GM20000 (cell line): Measurements from ENCODE around the gene LOC101059915.

Experiments
- DNase-seq: peaks from one replicate; pipeline ENCODE4 v3.0.0; 2012; ENCODE audit warnings: low spot score
- TF ChIP-seq, protein P1 (sequence below): IDR thresholded peaks from 2 replicates; pipeline ENCODE4 v1.5.1; 2012; ENCODE audit warnings: mild to moderate bottlenecking, control low read depth; ENCODE audit errors: extremely low read depth, missing control alignments

LOC101059915 gene

DNA sequence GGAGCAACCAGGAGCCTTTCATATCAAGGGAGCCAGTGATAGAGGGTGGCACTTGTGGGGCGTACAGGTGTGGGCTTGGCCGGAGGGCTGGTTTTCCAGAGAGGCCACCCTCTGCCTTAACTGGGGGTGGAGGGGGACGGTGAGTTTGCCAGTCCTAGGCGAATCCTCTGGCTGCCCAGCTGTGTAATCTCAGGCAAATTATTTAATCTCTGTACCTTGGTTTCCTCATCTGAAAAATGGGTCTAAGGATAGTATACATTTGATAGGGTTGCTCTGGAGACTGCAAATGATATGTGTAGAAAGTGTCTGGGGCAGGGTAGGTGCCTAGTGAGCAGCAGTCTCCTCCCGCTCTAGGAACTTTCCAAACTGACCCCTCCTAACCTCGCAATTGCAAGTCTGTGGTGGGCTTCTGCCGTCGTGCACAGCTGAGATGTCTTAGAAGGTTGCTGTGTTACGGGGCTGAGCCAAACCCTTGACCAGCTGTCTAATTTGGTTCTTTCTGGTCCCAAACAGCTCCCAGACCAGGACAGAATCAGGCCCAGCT, 45.2 kb upstream of the LOC101059915 start:
- TF ChIP-seq, protein P1, sequence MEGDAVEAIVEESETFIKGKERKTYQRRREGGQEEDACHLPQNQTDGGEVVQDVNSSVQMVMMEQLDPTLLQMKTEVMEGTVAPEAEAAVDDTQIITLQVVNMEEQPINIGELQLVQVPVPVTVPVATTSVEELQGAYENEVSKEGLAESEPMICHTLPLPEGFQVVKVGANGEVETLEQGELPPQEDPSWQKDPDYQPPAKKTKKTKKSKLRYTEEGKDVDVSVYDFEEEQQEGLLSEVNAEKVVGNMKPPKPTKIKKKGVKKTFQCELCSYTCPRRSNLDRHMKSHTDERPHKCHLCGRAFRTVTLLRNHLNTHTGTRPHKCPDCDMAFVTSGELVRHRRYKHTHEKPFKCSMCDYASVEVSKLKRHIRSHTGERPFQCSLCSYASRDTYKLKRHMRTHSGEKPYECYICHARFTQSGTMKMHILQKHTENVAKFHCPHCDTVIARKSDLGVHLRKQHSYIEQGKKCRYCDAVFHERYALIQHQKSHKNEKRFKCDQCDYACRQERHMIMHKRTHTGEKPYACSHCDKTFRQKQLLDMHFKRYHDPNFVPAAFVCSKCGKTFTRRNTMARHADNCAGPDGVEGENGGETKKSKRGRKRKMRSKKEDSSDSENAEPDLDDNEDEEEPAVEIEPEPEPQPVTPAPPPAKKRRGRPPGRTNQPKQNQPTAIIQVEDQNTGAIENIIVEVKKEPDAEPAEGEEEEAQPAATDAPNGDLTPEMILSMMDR: no peak
- no peak for DNase-seq

DNA sequence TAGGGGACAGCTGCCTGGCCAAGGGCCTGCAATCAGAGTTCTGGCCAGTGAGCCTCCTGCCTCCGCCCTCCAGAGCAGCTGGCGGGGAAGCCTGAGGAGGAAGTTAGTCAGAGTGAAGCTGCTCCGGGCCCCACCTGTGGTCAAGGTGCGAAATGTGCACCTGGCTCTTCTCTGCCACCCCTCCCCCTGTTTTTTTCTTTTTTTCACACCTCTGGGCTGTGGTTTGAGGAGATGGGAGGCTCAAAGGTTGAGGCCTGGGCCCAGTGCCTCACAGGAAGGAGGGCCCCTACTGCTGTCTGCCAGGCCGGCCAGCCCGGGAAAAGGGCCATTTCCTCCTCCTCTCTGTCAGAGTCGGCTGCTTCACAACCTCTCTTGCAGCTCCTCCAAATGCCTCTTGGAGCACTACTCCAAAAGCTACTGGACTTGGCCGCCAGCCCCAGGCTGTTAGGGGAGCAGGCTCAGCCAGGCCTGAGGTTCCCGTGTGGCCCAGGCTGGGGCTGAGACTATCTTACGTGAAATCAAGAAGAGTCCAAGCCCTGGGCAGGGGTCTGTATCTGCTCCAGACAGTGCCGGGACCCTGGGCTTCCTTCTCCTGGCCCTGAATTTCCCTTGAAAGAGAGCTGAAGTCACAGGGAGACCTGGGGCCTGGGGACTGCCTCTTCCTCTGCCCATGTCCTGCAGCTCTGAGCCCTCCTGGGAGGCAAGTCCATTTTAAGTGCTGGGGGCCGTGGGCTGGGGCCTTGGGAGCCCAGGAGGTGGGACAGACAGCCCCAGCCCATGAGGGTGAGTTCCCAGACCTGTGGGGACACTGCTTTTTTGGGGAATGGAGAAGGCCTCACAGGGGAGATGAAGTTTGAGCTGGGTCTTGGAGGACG, 44.5 kb upstream of the LOC101059915 start:
- peak; percentile 57 for DNase-seq
- TF ChIP-seq, protein P1: no peak

GRCh38 chrX:71623714-71624113, 43.6 kb upstream of the LOC101059915 start:
- DNase-seq: no peak
- TF ChIP-seq, protein P1: no peak

GRCh38 chrX:71625471-71625870, 41.9 kb upstream of the LOC101059915 start:
- TF ChIP-seq, protein P1: no peak
- DNase-seq: no peak

DNA sequence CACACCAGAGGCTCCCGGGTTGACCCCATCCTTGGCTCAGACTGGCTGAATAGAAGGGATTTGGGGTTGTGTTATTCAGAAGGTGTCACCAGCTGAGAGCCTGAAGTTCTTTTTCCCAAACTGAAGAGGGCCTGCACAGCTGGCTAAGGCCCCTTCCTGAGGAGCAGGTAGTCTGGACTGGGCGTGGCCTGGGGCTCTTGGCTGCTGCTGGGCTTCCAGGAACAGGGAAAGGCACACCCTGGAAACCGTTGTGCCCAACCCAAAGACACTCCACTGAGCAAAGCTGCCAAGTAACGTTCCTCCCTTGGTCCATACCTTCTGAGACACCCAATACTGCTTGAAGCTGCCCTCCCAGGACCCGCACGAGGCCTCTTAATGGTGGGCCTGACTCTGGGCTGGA, 40.8 kb upstream of the LOC101059915 start:
- no peak for DNase-seq
- TF ChIP-seq, protein P1: no peak

GRCh38 chrX:71627588-71628404, 39.5 kb upstream of the LOC101059915 start:
- DNase-seq: no peak
- TF ChIP-seq, protein P1: no peak

DNA sequence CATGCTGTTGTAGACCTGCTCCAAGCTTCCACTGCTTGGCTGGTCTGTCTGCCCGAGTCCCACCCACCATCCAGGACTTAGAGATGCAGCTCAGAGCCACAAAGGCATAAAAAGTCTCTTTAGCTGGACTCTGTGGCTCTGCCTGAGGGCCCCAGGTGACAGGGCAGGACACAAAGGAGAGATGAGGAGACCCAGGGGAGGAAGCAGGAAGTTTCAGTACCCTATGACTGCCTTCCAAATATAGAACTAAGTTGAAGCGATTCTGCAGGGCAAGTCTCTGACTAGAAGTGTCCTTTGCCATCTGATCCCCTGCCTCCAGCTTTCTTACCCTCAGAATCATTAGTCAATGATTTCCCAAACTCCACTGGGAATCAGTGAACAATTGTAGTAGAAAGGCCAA, 37.9 kb upstream of the LOC101059915 start:
- DNase-seq: no peak
- TF ChIP-seq, protein P1: no peak
